Tibial artery (tissue), 4 donors: Measurements from ENCODE around the gene ZNF652.
A peak's percentile ranks its signal among the peaks of the same experiment; 100 is the strongest.

Experiments
- DNase-seq, 2 donors: peaks; one replicate each; pipeline ENCODE4 v3.0.0-alpha.2; 2019
- H3K27ac ChIP-seq, 2 donors: fragments of 200-600 bp; sonication (generic) in 1 of 2; 1 replicate in 1 of 2; 2 replicates in 1 of 2; pipeline ENCODE4 v1.5.1; 2018 to 2019; ENCODE audit warnings: mild to moderate bottlenecking in 1 of 2
- H3K27me3 ChIP-seq, 2 donors: fragments of 200-600 bp; sonication (generic) in 1 of 2; one replicate each; pipeline versions ENCODE4 v1.5.1 to v1.6.0; 2016 to 2019
- H3K36me3 ChIP-seq, 3 donors: fragments of 200-600 bp; sonication (generic) in 2 of 3; one replicate each; pipeline ENCODE4 v1.5.1; 2016 to 2019; ENCODE audit warnings: mild to moderate bottlenecking in 2 of 3
- H3K4me1 ChIP-seq, 4 donors: fragments of 200-600 bp; sonication (generic) in 2 of 4; 1 replicate in 3 of 4; 2 replicates in 1 of 4; pipeline ENCODE4 v1.5.1; 2016 to 2019
- H3K4me3 ChIP-seq, 2 donors: fragments of 200-600 bp; sonication (generic) in 1 of 2; 1 replicate in 1 of 2; 2 replicates in 1 of 2; pipeline ENCODE4 v1.5.1; 2018 to 2019; ENCODE audit warnings: mild to moderate bottlenecking in 2 of 2
- H3K9me3 ChIP-seq, 3 donors: fragments of 200-600 bp; sonication (generic) in 1 of 3; one replicate each; pipeline ENCODE4 v1.5.1; 2016 to 2019
- CTCF ChIP-seq, 2 experiments: fragments of 200-600 bp in 1 of 2; fragments of 450-650 bp in 1 of 2; IDR thresholded peaks; one replicate each; pipeline ENCODE4 v1.5.1; 2017 to 2019; ENCODE audit warnings: antibody characterized with exemption in 2 of 2, mild to moderate bottlenecking in 1 of 2, moderate library complexity in 1 of 2
- intact Hi-C: fragments of 100-400 bp; cut with DNase I; formaldehyde crosslinking; loops from one replicate; pipeline ENCODE4 v1.15.0; 2023; ENCODE audit warnings: low total_unique reads

ZNF652 gene

GRCh38 chr17:49259663-49260010 lies 102.4 kb downstream of the ZNF652 start:
- intact Hi-C loops = no loop called here
- Histone ChIP-seq H3K4me3 (peak overlapping the region; percentile 56 to 77), H3K4me1 (peaks cover 0 to 9% (median 4%) of the 10 kb centered on the region in 4 donors), H3K27ac (peak overlapping the region; percentile 69 to 84), H3K9me3 (no peaks in the 10 kb centered on the region), H3K36me3 (no peaks in the 10 kb centered on the region), H3K27me3 (no peaks in the 10 kb centered on the region)
- DNase-seq = no peak
- no peak for TF ChIP-seq CTCF (IDR thresholded peaks at IDR 0.05)

GRCh38 chr17:49258394-49258793 lies 103.7 kb downstream of the ZNF652 start:
- intact Hi-C loops = no loop called here
- H3K9me3 ChIP-seq = no peaks in the 10 kb centered on the region
- H3K36me3 ChIP-seq = no peaks in the 10 kb centered on the region
- H3K27me3 ChIP-seq = no peaks in the 10 kb centered on the region
- no peak overlapping the region for H3K27ac ChIP-seq
- no peak for TF ChIP-seq CTCF (IDR thresholded peaks at IDR 0.05)
- peaks cover 0 to 9% (median 4%) of the 10 kb centered on the region in 4 donors for H3K4me1 ChIP-seq
- H3K4me3 ChIP-seq = no peak overlapping the region
- no peak for DNase-seq

- no peaks in the 10 kb centered on the region for H3K4me1 ChIP-seq
- TF ChIP-seq CTCF (IDR thresholded peaks at IDR 0.05) = no peak
- H3K9me3 ChIP-seq = no peaks in the 10 kb centered on the region
Measured at GRCh38 chr17:49255125-49255524, 106.9 kb downstream of the ZNF652 start.

DNA sequence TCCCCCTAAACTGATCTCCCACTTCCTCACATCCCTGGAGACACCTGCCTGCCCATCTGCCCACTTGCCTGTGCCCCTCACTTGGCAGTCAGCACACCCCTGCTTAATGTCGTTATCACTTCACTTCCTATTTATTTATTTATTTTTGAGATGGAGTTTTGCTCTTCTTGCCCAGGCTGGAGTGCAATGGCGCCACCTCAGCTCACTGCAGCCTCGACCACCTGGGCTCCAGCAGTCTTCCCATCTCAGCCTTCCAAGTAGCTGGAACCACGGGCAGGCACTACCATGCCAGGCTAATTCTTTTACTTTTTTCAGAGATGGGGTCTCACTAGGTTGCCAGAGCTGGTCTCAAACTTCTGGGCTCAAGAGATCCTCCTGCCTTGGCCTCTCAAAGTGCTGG lies 108.0 kb downstream of the ZNF652 start:
- H3K27me3 ChIP-seq = peaks cover 0 to 9% of the 10 kb centered on the region in 2 donors
- TF ChIP-seq CTCF (IDR thresholded peaks at IDR 0.05) = no peak
- H3K4me3 ChIP-seq = no peak overlapping the region
- peaks cover 0 to 7% (median 4%) of the 10 kb centered on the region in 4 donors for H3K4me1 ChIP-seq
- DNase-seq = no peak
- no peaks in the 10 kb centered on the region for H3K9me3 ChIP-seq
- H3K27ac ChIP-seq = no peak overlapping the region
- intact Hi-C loops = no loop called here
- H3K36me3 ChIP-seq = no peaks in the 10 kb centered on the region

More at GRCh38 chr17:49255125-49255524, 106.9 kb downstream of the ZNF652 start:
- no peak for DNase-seq
- Histone ChIP-seq H3K27me3 (peaks cover 0 to 2% of the 10 kb centered on the region in 2 donors), H3K27ac (no peak overlapping the region), H3K36me3 (no peaks in the 10 kb centered on the region), H3K4me3 (no peak overlapping the region)
- intact Hi-C loops = no loop called here

DNA sequence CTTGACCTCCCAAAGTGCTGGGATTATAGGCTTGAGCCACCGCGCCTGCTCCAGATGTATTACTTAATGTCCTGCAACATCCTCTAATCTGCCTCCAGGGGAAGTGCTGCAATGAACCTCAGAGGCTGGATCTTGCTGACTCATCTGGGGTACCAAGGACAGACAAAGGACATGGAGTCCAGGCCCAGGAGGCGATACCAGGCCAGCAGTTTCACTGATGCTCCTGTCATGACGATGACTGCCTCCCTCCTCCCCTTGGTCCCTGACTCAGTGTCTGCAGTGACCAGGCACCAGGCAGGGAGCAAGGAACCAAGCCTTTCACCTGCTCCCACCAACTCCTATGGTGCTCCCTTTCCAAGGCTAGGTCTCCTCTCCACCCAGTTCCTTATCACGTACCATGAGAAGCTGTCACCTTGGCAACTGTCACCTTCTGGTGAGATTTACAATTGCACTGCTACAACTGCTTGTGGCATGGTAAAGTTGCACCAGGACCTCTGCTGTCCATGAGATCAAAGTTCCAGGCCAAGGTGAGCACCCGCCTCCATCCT lies 109.8 kb downstream of the ZNF652 start:
- Histone ChIP-seq H3K9me3 (no peaks in the 10 kb centered on the region), H3K4me3 (no peak overlapping the region), H3K36me3 (no peaks in the 10 kb centered on the region), H3K4me1 (peaks cover 0 to 7% (median 4%) of the 10 kb centered on the region in 4 donors), H3K27ac (no peak overlapping the region), H3K27me3 (peaks cover 0 to 23% of the 10 kb centered on the region in 2 donors)
- no peak for TF ChIP-seq CTCF (IDR thresholded peaks at IDR 0.05)
- no peak for DNase-seq
- intact Hi-C loops = no loop called here
